Measurements from ENCODE around the gene DUS1L.

The DUS1L gene

DNA sequence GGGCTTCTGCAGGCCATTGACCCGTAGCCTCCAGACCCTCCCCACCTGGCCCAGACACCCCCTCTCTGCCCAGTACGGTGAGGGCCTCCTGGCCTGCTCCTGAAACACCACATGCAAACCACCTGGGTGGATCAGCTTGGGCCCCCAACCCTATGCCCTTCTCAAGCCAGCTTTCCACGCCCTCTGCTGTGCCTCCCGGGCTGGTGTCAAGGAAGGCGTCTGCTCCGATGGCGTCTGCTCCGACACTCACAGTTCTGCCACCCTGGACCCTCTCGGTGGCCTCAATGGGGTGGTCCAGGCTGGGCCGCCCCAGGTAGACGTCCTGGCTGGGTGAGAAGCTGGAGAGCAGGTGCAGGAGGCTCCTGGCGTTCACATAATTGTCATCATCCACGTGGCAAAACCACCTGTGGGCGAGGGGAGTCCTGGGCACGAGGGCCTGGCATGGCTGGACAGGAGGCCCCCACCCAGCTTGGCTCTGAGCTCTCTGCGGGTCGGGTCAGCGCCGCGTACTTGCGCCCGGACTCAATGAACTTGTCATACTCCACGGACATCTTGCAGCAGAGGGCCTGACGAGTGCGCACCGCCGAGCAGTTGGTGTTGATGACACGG is 15.3 kb downstream of the DUS1L start:
- peak overlapping the region; percentile 86 for H3K4me3 ChIP-seq (ENCODE audit: low read depth, low read length)
- H3K36me3 ChIP-seq (ENCODE audit: control insufficient read depth in 1 of 2, insufficient read depth in 2 of 2, low read length in 2 of 2) = peaks cover 52 to 57% of the 10 kb centered on the region in 2 experiments
- peak overlapping the region; percentile 74 for H3K4me2 ChIP-seq (ENCODE audit: low read length)
- no CpG with 5 or more reads among the region's 28 CpGs for WGBS (ENCODE audit: extremely low coverage, insufficient coverage, insufficient read length)
- no peak overlapping the region for H3K4ac ChIP-seq (ENCODE audit: low read depth, low read length)
- H2BK12ac ChIP-seq (ENCODE audit: low read length) = no peak overlapping the region
- no peak overlapping the region for H2BK5ac ChIP-seq (ENCODE audit: low read depth, low read length, poor library complexity)
- H2AK5ac ChIP-seq (ENCODE audit: low read length) = peak overlapping the region; percentile 3
- H3K9ac ChIP-seq (ENCODE audit: low read length) = no peak overlapping the region
- H3K23ac ChIP-seq (ENCODE audit: low read length) = no peak overlapping the region
- H3K79me1 ChIP-seq (ENCODE audit: low read length) = peaks cover 4% of the 10 kb centered on the region
- H3K27ac ChIP-seq (ENCODE audit: low read depth, low read length) = no peak overlapping the region
- peaks cover 7% of the 10 kb centered on the region for H3K9me3 ChIP-seq (ENCODE audit: insufficient read depth, low read depth, low read length)
- H4K8ac ChIP-seq (ENCODE audit: low read depth, low read length) = no peak overlapping the region
- H2AFZ ChIP-seq (ENCODE audit: insufficient read depth, low read length, poor library complexity) = no peak overlapping the region
- no peak overlapping the region for H4K12ac ChIP-seq (ENCODE audit: low read depth, low read length)
- no peak for DNase-seq
- no peak overlapping the region for H2BK120ac ChIP-seq (ENCODE audit: insufficient read depth, low read length, poor library complexity)
- H3K27me3 ChIP-seq (ENCODE audit: insufficient read depth, low read length) = no peaks in the 10 kb centered on the region
- peak overlapping the region; percentile 12 for H4K91ac ChIP-seq (ENCODE audit: low read depth, low read length)
- peaks cover 14 to 15% of the 10 kb centered on the region in 2 experiments for H3K4me1 ChIP-seq (ENCODE audit: control insufficient read depth in 1 of 2, insufficient read depth in 2 of 2, low read length in 2 of 2)
- H3K18ac ChIP-seq (ENCODE audit: low read length) = peak overlapping the region; percentile 28
- H3K79me2 ChIP-seq (ENCODE audit: control insufficient read depth, insufficient read depth, low read length, poor library complexity) = peaks cover 9% of the 10 kb centered on the region
- no peak overlapping the region for H3K14ac ChIP-seq (ENCODE audit: low read length)

DNA sequence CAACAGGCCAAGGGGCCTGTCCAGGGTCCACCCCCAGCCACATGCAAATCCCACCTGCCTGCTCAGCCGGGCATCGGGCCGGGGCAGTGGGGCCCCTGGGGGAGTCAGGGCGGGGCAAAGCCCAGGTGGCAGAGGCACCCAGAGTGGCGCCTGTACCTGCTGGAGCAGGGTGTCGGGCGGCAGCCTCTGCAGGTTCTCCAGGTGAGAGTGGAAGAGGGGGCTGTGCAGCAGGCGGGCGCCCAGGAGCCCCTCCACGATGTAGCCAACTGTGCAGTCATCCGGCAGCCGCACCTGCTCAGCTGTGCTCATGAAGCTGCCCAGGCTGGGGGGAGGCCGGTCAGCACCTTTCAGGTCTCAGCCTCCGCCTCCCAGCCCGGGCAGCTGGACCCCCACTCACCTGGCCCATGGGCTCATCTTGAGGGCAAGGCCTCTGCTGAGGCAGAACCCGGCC is 16.1 kb downstream of the DUS1L start:
- Histone ChIP-seq H2AFZ (ENCODE audit: insufficient read depth, low read length, poor library complexity) (no peak overlapping the region), H3K4me2 (ENCODE audit: low read length) (no peak overlapping the region), H3K9ac (ENCODE audit: low read length) (no peak overlapping the region), H3K18ac (ENCODE audit: low read length) (no peak overlapping the region), H2AK5ac (ENCODE audit: low read length) (no peak overlapping the region), H3K4ac (ENCODE audit: low read depth, low read length) (no peak overlapping the region), H4K12ac (ENCODE audit: low read depth, low read length) (no peak overlapping the region), H4K91ac (ENCODE audit: low read depth, low read length) (no peak overlapping the region), H3K23ac (ENCODE audit: low read length) (no peak overlapping the region), H3K27ac (ENCODE audit: low read depth, low read length) (no peak overlapping the region), H3K4me1 (ENCODE audit: control insufficient read depth in 1 of 2, insufficient read depth in 2 of 2, low read length in 2 of 2) (peaks cover 14 to 15% of the 10 kb centered on the region in 2 experiments), H3K9me3 (ENCODE audit: insufficient read depth, low read depth, low read length) (peaks cover 7% of the 10 kb centered on the region), H3K4me3 (ENCODE audit: low read depth, low read length) (no peak overlapping the region), H3K14ac (ENCODE audit: low read length) (no peak overlapping the region), H2BK120ac (ENCODE audit: insufficient read depth, low read length, poor library complexity) (no peak overlapping the region), H3K79me2 (ENCODE audit: control insufficient read depth, insufficient read depth, low read length, poor library complexity) (peaks cover 9% of the 10 kb centered on the region), H2BK12ac (ENCODE audit: low read length) (no peak overlapping the region), H4K8ac (ENCODE audit: low read depth, low read length) (no peak overlapping the region), H3K27me3 (ENCODE audit: insufficient read depth, low read length) (no peaks in the 10 kb centered on the region), H3K36me3 (ENCODE audit: control insufficient read depth in 1 of 2, insufficient read depth in 2 of 2, low read length in 2 of 2) (peaks cover 45 to 50% of the 10 kb centered on the region in 2 experiments), H3K79me1 (ENCODE audit: low read length) (peaks cover 4% of the 10 kb centered on the region), H2BK5ac (ENCODE audit: low read depth, low read length, poor library complexity) (no peak overlapping the region)
- DNase-seq = no peak
- no CpG with 5 or more reads among the region's 16 CpGs for WGBS (ENCODE audit: extremely low coverage, insufficient coverage, insufficient read length)

DNA sequence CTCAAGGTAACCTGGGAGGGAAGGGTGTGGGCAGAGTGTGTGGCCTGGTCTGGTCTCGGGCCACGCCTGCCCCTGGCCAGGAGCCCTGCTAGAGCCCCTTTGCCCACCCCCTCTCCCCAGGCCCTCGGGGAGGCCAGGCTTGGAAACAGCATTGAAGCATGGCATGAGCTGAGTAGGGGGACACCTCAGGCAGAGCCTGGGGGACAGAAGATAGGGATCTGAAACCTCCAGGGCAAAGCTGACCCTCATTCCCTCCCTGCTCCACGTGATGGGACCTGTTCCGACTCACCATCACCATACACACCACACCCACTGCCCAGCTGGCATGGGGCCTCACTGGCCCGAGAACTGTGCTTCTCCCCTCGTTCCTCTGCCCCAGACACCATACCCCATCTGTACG is 16.5 kb downstream of the DUS1L start:
- no peak overlapping the region for H4K91ac ChIP-seq (ENCODE audit: low read depth, low read length)
- no peak overlapping the region for H3K18ac ChIP-seq (ENCODE audit: low read length)
- no peak overlapping the region for H4K12ac ChIP-seq (ENCODE audit: low read depth, low read length)
- peaks cover 4% of the 10 kb centered on the region for H3K79me1 ChIP-seq (ENCODE audit: low read length)
- H3K79me2 ChIP-seq (ENCODE audit: control insufficient read depth, insufficient read depth, low read length, poor library complexity) = peaks cover 9% of the 10 kb centered on the region
- no peaks in the 10 kb centered on the region for H3K27me3 ChIP-seq (ENCODE audit: insufficient read depth, low read length)
- H4K8ac ChIP-seq (ENCODE audit: low read depth, low read length) = no peak overlapping the region
- no peak overlapping the region for H3K4ac ChIP-seq (ENCODE audit: low read depth, low read length)
- H3K14ac ChIP-seq (ENCODE audit: low read length) = no peak overlapping the region
- no peak overlapping the region for H2BK12ac ChIP-seq (ENCODE audit: low read length)
- no peak overlapping the region for H2AFZ ChIP-seq (ENCODE audit: insufficient read depth, low read length, poor library complexity)
- H3K4me2 ChIP-seq (ENCODE audit: low read length) = no peak overlapping the region
- WGBS (ENCODE audit: extremely low coverage, insufficient coverage, insufficient read length) = no CpG with 5 or more reads among the region's 8 CpGs
- no peak overlapping the region for H2AK5ac ChIP-seq (ENCODE audit: low read length)
- no peak overlapping the region for H3K27ac ChIP-seq (ENCODE audit: low read depth, low read length)
- no peak overlapping the region for H2BK120ac ChIP-seq (ENCODE audit: insufficient read depth, low read length, poor library complexity)
- H3K4me3 ChIP-seq (ENCODE audit: low read depth, low read length) = no peak overlapping the region
- peaks cover 7% of the 10 kb centered on the region for H3K9me3 ChIP-seq (ENCODE audit: insufficient read depth, low read depth, low read length)
- no peak overlapping the region for H3K23ac ChIP-seq (ENCODE audit: low read length)
- H3K9ac ChIP-seq (ENCODE audit: low read length) = no peak overlapping the region
- H3K36me3 ChIP-seq (ENCODE audit: control insufficient read depth in 1 of 2, insufficient read depth in 2 of 2, low read length in 2 of 2) = peaks cover 41 to 46% of the 10 kb centered on the region in 2 experiments
- H2BK5ac ChIP-seq (ENCODE audit: low read depth, low read length, poor library complexity) = no peak overlapping the region
- DNase-seq = no peak
- H3K4me1 ChIP-seq (ENCODE audit: control insufficient read depth in 1 of 2, insufficient read depth in 2 of 2, low read length in 2 of 2) = peaks cover 14 to 15% of the 10 kb centered on the region in 2 experiments

DNA sequence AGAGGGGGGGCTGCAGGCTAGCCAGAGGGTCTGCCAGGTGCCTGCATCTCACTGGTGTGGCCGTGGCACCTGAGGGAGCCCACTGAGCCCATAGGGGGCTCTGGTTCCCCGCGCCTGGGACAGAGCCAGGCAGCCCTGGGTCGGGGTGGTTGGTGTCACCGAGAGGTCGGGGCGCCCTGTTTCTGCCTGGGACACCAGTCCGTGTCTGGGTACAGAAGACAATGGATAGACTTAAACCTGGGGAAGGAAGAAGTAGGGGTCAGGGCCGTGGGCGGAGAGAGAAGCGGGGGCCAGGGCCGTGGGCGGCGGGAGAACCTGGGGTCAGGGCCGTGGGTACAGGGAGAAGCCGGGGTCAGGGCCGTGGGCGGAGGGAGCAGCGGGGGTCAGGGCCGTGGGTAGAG is 17.0 kb downstream of the DUS1L start:
- no peak overlapping the region for H2BK12ac ChIP-seq (ENCODE audit: low read length)
- no peak overlapping the region for H4K8ac ChIP-seq (ENCODE audit: low read depth, low read length)
- H3K9ac ChIP-seq (ENCODE audit: low read length) = no peak overlapping the region
- peaks cover 35 to 41% of the 10 kb centered on the region in 2 experiments for H3K36me3 ChIP-seq (ENCODE audit: control insufficient read depth in 1 of 2, insufficient read depth in 2 of 2, low read length in 2 of 2)
- no peaks in the 10 kb centered on the region for H3K27me3 ChIP-seq (ENCODE audit: insufficient read depth, low read length)
- no peak overlapping the region for H3K18ac ChIP-seq (ENCODE audit: low read length)
- peaks cover 14 to 15% of the 10 kb centered on the region in 2 experiments for H3K4me1 ChIP-seq (ENCODE audit: control insufficient read depth in 1 of 2, insufficient read depth in 2 of 2, low read length in 2 of 2)
- no CpG with 5 or more reads among the region's 20 CpGs for WGBS (ENCODE audit: extremely low coverage, insufficient coverage, insufficient read length)
- H2AFZ ChIP-seq (ENCODE audit: insufficient read depth, low read length, poor library complexity) = no peak overlapping the region
- H3K27ac ChIP-seq (ENCODE audit: low read depth, low read length) = no peak overlapping the region
- no peak overlapping the region for H4K12ac ChIP-seq (ENCODE audit: low read depth, low read length)
- no peak overlapping the region for H3K14ac ChIP-seq (ENCODE audit: low read length)
- no peak for DNase-seq
- H2AK5ac ChIP-seq (ENCODE audit: low read length) = no peak overlapping the region
- no peak overlapping the region for H2BK120ac ChIP-seq (ENCODE audit: insufficient read depth, low read length, poor library complexity)
- H3K4ac ChIP-seq (ENCODE audit: low read depth, low read length) = no peak overlapping the region
- H3K4me2 ChIP-seq (ENCODE audit: low read length) = no peak overlapping the region
- no peak overlapping the region for H3K4me3 ChIP-seq (ENCODE audit: low read depth, low read length)
- H2BK5ac ChIP-seq (ENCODE audit: low read depth, low read length, poor library complexity) = no peak overlapping the region
- H3K79me2 ChIP-seq (ENCODE audit: control insufficient read depth, insufficient read depth, low read length, poor library complexity) = peaks cover 9% of the 10 kb centered on the region
- no peak overlapping the region for H4K91ac ChIP-seq (ENCODE audit: low read depth, low read length)
- H3K79me1 ChIP-seq (ENCODE audit: low read length) = peaks cover 4% of the 10 kb centered on the region
- peaks cover 7% of the 10 kb centered on the region for H3K9me3 ChIP-seq (ENCODE audit: insufficient read depth, low read depth, low read length)
- no peak overlapping the region for H3K23ac ChIP-seq (ENCODE audit: low read length)
